HG03108 (cell line): ENCODE measurements around the gene PPIG.
"Not testable (repeated sequence)": the region's sequence is repeated elsewhere in the genome, so short reads cannot be mapped to it uniquely, and the experiment has no call there.

Experiments used
- ATAC-seq: cut with Tn5 transposase; IDR thresholded peaks from one replicate; pipeline ENCODE4 v1.9.1; 2021; ENCODE audit warnings: moderate library complexity; ENCODE audit not compliant: unreplicated experiment

PPIG gene

DNA sequence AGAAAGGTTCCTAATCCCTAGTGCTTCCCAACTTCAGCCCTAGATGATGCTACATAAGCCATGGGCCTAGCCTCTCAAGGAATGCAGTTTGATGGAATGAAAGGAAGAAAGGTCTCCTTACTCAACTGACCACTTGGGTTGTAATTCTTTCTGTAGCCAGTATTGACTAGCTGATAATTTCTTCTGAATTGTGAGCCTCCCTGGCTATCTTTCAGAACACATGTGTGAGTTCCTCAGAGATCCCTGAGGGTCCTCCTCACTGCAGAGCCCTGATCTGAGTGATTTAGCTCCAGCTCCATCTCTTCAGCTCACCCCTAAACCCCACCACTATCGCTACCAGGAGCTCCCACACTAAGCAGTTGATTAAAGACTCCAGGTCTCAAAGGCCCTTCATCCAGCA lies 78.6 kb downstream of the PPIG start:
- no peak for ATAC-seq

DNA sequence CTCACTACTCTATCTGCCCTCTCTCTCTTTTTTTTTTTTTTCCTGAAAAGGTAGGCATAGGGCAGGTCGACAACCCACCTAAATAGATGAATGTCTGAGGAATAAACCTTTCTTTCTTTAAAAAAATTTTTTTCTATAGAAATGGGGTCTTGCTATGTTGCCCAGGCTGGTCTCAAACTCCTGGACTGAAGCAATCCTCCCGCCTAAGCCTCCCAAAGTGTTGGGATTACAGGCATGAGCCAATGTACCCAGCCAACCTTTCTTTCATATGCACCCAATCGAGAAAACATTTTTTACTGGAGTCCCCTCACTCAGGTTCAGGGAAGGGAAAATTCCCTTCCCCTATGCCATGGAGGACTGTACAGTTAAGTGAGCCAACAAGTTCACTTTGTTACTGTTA lies 79.1 kb downstream of the PPIG start:
- no peak for ATAC-seq

DNA sequence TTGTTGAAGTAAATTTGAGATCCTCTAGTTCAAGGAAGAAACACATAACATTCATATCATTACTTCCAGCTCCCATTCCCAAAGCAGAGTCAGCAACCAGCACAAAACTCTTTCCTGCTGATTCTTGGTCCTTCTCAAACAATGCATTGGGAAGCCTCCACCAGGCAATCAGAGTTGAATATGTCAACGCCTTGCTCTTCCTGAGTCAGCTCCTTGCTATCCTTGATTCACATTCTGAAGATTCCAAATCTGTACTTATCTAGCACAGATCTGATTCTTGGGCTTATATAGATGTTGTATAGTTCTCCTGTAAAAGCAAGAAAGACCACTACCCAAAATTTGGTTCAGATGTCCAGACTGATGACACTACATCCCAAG lies 80.4 kb downstream of the PPIG start:
- no peak for ATAC-seq

DNA sequence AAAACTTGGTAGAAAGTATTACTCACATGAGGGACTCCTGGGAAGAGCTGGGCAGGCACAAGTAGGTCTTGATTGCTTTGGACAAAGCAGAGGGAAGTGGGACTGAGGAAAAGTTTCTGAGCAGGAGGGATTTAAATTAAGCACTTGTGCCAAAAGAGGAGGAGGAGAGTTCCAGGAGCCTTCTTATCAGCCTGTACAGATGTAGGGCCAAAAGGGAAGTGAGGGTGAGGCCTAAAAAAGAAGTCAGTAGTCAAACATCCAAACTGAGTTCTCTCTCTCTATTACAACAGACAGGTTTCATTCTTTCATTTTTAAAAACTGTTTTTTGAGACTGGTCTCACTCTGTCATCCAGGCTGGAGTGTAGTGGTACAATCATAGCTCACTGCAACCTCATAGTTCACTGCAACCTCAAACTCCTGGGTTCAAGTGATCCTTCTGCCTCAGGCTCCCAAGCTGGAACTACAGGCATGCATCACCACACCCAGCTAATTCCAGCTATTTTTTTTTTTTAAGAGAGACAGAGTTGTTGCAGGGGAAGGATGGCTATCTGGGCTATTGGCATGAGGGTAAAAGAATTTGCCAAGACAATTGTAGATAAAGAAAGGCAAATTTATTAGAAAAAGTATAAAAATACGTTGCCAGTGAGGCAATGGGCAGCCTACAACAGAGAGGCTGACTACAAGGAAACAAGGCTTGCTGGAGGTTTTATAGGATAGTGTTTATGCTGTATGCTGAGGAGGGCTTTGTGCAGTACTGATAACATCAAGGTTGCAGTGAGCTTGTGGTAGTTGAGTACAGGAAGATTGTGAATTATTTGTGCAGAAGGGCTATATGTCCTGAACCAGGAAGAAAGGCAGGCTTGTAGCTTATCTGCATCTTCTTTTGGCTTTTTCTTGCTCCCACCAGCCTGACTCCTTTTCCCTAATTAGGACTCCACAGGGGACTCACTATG lies 81.1 kb downstream of the PPIG start:
- ATAC-seq: no peak

DNA sequence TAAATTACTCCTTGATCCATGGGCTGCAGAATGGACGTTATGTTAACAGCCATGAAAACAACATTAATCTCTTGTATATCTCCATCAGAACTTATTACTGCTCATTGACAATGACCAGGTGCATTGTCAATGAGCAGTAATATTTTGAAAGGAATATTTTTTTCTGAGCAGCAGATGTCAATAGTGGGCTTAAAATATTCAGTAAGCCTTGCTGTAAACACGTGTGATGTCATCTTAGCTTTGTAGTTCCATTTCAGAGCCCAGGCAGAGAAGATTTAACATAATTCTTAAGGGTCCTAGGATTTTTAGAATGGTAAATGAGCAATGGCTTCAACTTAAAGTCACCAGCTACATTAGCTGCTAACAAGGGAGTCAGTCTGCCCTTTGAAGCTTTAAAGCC lies 83.4 kb downstream of the PPIG start:
- no peak for ATAC-seq

DNA sequence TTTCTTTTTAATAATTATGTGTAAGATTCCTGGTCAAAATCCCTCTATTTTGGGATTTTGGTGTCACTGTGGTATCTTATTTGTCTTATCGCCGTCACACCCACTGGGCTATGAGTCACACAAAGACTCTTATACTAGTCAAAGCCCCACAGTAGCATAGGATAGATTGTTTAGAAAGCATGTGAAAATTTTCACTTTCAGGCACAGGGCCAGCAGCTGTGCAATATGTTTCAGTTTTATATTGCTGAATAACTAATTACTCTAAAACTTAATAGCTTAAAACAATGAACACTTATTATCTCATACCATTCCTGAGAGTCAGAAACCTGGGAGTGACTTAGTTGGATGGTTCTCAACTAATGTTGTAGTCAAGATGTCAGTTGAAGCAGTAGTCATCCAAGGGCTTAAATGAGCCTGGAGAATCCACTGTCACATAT lies 86.1 kb downstream of the PPIG start:
- ATAC-seq: no peak

DNA sequence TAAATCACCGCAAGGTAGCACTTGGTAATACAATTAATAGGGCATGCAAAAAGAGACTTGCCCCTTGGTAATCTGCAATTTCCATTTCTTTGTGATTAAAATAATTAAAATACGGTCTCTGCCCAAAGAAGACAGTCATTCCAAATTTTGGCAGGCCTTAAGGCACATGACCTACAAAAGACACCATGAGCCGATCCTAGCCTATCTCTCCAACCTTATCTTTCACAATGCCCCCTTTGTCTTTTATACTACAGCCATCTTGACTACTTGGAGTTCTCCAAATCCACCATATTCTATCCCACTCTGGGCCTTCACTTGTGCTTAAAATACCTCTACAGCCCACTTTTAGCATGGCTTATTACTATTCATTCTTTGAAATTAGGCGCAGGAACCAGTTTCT lies 86.8 kb downstream of the PPIG start:
- ATAC-seq: no peak

DNA sequence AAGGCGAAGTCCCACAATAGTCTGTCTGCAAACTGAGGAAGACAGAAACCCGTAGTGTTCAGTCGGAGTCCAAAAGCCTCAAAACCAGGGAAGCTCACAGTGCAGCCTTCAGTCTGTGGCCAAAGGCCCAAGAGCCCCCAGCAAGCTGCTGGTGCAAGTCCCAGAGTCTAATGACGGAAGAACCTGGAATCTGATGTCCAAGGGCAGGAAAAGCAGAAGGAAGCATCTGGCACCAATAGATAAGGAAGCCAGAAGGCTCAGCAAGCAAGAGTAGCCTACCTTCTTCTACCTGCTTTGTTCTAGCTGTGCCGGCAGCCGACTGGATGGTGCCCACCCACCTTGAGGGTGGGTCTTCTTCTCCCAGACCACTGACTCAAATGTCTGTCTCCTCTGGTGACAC lies 88.3 kb downstream of the PPIG start:
- ATAC-seq: no peak

DNA sequence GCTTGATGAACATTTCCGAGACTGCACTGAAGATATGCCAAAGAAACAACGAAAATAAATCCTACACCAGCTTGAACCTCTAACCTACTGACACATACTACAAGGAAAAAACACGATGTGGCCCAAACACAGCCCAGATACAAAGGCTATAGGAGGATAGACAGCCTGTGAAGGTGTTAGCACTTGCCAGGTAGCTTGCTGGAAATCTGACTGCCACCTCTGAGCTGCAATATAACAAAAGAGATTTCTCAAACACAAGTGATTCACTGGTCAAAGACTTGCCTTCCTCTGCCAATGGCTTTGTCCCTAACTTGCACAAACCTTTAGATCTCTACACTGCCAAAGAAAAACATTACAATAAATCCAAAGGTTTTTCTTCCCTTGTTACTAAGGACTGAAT lies 89.0 kb downstream of the PPIG start:
- ATAC-seq: no peak

DNA sequence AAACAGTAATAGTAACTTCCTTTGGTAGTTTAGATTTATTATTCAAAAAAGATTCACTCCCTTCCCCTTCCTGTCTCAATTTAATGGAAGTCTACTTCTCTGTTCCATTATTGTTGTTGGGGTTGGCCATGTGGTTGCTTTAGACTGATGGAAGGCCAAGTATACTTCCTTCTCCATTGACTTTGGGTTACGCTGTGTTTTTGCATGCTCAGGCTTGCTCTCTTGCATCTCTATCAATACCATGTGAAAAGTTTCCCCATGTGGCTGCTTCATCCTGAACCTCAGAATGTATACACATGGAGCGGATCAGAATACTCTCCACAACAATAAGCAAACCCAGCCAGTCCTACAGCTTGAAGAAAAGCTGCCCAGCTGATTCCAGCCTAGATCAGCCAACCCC lies 89.8 kb downstream of the PPIG start:
- ATAC-seq: no peak

DNA sequence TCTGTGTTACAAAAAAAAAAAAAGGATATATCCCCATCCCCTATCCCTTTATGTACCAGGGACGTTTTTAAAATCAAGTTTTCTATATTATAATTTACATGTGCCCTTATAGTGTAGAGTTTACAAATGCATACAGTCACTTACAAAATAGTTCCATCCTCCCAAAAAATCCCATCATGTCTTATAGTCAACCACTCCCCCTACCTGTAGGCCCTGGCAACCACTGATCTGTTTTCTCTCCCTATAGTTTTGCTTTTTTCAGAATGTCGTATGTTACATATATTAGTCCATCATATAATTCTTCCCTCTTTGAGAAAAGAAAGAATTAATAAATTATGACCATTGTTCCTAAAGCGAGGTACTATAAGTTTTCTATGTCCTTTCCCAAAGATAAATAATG lies 92.2 kb downstream of the PPIG start:
- ATAC-seq: no peak

DNA sequence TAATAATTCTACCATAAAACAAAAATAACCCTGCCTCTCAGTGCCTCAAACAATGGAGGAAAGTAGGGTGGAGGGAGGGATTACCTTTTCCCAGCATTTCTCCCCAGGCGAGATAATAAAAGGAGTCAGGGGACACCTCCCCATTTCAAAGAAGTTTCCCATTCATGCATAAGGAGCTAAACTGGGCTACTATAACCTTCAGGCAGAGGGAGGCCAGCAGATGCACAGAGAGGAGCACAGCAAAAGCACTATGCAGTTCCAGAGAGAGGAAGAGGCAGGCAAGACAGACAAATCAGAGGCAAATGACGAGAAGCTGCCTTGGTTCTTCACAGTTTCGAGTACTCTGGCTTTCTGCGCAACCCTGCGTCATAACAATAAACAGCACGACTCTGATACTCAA lies 92.7 kb downstream of the PPIG start:
- ATAC-seq: no peak

DNA sequence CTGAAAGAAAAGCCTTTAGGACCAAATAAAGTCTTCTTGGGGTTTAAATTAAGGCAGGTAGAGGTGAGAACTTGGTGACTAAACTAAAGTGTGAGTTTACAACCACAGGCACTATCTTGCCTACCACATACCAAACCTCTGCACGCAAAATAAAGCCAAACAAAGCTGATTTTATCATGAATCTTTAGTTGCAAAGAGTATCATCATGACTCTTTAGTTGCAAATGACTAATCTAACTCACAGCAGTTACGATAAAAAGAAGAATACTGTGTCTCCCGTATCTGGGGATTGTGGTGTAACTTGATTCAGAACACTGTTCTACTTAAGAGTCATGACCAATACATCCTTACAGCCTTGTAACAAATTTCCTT lies 98.9 kb downstream of the PPIG start:
- no peak for ATAC-seq

DNA sequence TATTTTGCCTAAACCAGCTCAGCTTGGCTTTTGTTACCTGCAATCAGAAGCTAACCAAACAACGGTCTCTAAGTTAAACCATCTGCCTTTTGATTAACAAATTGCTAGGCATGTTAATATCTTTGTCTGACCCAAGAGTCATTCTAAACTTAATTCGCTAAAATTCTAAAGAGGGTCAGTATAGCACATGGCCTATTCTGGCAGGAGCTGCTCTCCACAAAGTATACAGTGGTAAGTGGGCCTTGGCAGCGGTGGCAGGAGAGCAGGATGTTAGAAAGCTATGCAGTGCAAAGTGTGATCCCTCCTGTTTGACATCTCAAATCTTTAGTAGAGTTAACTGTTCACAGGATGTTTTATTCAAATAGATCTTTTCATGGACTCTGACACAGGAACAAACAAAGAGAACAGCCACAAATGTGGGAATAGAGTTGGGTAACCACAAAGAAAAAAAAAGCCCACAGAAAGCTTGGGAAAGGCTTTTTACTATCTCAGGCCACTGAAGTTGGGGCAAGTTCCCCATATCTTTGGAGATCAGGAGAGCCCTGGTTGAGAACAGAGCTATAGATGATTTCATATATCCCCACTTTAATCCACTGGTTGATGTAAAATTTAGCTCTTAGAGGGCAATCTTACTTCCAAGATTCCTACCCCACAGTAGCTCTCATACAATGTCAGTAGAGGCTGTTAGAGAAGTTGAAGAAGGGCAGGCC lies 99.4 kb downstream of the PPIG start:
- ATAC-seq: no peak

DNA sequence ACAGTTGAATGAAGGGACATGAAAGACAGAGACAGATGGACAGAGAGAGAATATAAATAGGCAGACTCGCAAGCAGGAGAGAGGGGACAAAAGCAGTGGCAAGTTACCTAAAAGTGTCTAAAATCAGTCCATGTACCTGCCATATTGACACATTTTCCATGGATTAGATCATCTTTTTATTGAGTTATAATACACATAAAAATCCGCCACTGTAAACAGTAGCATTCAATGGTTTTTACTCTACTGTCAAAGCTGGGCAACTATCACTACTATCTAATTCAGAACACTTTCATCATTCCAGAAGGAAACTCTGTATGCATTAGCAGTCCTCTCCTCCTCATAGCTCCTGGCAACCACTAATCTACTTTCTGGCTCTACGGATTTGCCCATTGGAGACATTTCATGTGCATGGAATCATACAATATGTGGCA lies 100.0 kb downstream of the PPIG start:
- no peak for ATAC-seq

DNA sequence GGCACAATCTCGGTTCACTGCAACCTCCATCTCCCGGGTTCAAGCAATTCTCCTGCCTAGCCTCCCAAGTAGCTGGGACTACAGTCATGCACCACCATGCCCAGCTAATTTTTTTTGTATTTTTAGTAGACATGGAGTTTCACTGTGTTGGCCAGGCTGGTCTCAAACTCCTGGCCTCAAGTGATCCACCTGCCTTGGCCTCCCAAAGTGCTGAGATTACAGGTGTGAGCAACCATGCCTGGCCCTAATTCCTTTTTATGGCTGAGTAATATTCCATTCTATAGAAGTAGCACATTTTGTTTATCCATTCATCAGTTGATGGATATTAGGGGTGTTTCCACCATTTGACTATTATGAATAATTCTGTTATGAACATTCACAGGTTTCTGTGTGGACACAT lies 100.6 kb downstream of the PPIG start:
- ATAC-seq: not testable (repeated sequence)

DNA sequence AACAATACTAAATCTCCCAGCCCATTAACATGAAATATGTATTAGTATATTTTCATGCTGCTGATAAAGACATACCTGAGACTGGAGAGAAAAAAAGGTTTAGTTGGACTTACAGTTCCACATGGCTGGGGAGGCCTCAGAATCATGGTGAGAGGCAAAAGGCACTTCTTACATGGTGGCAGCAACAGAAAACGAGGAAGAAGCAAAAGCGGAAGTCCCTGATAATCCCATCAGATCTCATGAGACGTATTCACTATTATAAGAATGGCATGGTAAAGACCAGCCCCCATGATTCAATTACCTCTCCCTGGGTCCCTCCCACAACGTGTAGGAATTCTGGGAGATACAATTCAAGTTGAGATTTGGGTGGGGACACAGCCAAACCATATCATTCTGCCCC lies 102.7 kb downstream of the PPIG start:
- ATAC-seq: not testable (repeated sequence)

DNA sequence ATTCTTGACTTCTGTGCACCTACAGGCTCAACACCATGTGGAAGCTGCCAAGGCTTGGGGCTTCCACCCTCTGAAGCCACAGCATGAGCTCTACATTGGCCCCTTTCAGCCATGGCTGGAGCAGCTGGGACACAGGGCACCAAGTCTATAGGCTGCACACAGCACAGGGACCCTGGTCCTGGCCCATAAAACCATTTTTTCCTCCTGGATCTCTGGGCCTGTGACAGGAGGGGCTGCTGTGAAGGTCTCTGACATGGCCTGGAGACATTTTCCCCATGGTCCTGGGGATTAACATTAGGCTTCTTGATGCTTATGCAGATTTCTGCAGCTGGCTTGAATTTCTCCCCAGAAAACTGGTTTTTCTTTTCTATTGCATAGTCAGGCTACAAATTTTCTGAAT lies 103.8 kb downstream of the PPIG start:
- ATAC-seq: not testable (repeated sequence)

DNA sequence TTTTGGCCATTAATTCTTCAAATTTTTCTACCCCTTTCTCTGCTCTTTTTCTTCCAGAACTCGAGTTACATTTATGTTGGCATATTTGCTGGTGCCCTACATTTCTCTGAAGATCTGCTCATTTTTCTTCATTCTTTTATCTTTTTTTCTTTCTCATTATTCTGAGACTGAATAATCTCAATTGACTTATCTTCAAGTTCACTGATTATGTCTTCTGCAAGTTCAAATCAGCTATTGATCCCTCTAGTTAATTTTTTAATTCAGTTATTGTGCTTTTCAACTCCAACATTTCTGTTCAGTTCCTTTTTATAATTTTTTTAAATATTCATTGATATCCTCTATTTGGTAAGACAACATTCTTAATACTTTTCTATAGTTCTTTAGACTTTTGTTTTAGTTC lies 106.8 kb downstream of the PPIG start:
- no peak for ATAC-seq
